Endodermal cell (in vitro differentiated cells): ENCODE data around the gene GJB1. TPM values are rescaled to one million over a fixed set of nuclear protein-coding genes. Genes with fewer than 3 reads are reported as not detected.
"Not testable (repeated sequence)": the region's sequence is repeated elsewhere in the genome, so short reads cannot be mapped to it uniquely, and the experiment has no call there.

ENCODE experiments used
- DNase-seq: peaks from one replicate; pipeline ENCODE4 v3.0.0-alpha.2; 2017
- H3K27ac ChIP-seq: 2 replicates; pipeline ENCODE4 v1.5.1; 2013; ENCODE audit warnings: mild to moderate bottlenecking, low read depth, low read length, moderate library complexity
- H3K27me3 ChIP-seq: 2 replicates; pipeline ENCODE4 v1.6.1; 2013; ENCODE audit warnings: mild to moderate bottlenecking, low read length, moderate library complexity; ENCODE audit not compliant: insufficient read depth, control insufficient read depth, poor library complexity, severe bottlenecking
- H3K36me3 ChIP-seq: 2 replicates; pipeline ENCODE4 v1.7.0; 2013; ENCODE audit warnings: mild to moderate bottlenecking, low read length, moderate library complexity; ENCODE audit not compliant: control insufficient read depth, insufficient read depth
- H3K4me1 ChIP-seq: one replicate; pipeline ENCODE4 v1.7.0; 2013; ENCODE audit warnings: low read length; ENCODE audit not compliant: control insufficient read depth, insufficient read depth
- H3K4me3 ChIP-seq: 2 replicates; pipeline ENCODE4 v1.5.1; 2013; ENCODE audit warnings: mild to moderate bottlenecking, low read length, moderate library complexity
- H3K9ac ChIP-seq: 2 replicates; pipeline ENCODE4 v1.6.1; 2013; ENCODE audit warnings: mild to moderate bottlenecking, low read length, moderate library complexity; ENCODE audit not compliant: poor library complexity, severe bottlenecking; ENCODE audit errors: extremely low read depth
- H3K9me3 ChIP-seq: 2 replicates; pipeline ENCODE4 v1.6.1; 2013; ENCODE audit warnings: mild to moderate bottlenecking, low read length, moderate library complexity; ENCODE audit not compliant: control insufficient read depth
- H3K27ac Mint-ChIP-seq: 2 replicates; pipeline ENCODE4 v1.8.0; 2020; ENCODE audit warnings: mixed read lengths
- H3K27me3 Mint-ChIP-seq: 2 replicates; pipeline ENCODE4 v1.8.0; 2021; ENCODE audit warnings: mild to moderate bottlenecking, mixed read lengths; ENCODE audit not compliant: insufficient read depth
- H3K36me3 Mint-ChIP-seq: 2 replicates; pipeline ENCODE4 v1.8.0; 2020; ENCODE audit warnings: low read depth, mixed read lengths
- H3K4me1 Mint-ChIP-seq: 2 replicates; pipeline ENCODE4 v1.8.0; 2020; ENCODE audit warnings: mixed read lengths
- H3K4me3 Mint-ChIP-seq: 2 replicates; pipeline ENCODE4 v1.8.0; 2020; ENCODE audit warnings: mild to moderate bottlenecking, moderate library complexity, mixed read lengths
- H3K9me3 Mint-ChIP-seq: 2 replicates; pipeline ENCODE4 v1.8.0; 2020; ENCODE audit warnings: mild to moderate bottlenecking, mixed read lengths
- CTCF ChIP-seq: fragments of 200-600 bp; sonication (generic); conservative IDR thresholded peaks from 2 replicates; pipeline ENCODE4 v1.5.0; 2021; ENCODE audit warnings: antibody characterized with exemption, mild to moderate bottlenecking
- WGBS, 2 experiments: methylation state at CpG; one replicate each; pipeline versions ENCODE4 v1.1.5 to v1.1.7; 2013; ENCODE audit warnings: missing lambda C conversion rate in 2 of 2, mixed read lengths in 1 of 2; ENCODE audit not compliant: insufficient coverage in 1 of 2, insufficient read length in 1 of 2; 5-methylcytosine and 5-hydroxymethylcytosine counted together
- total RNA-seq, 2 donors: library from RNA; stranded (reverse); fragmentation: NEBNext Ultra II Directional in 1 of 2; extraction: Animal tissue kit (Norgen Biotek cat#: 25700) in 1 of 2; gene quantifications; 2 replicates in 1 of 2; 3 replicates in 1 of 2; pipeline ENCODE4 v1.2.1, GENCODE V29; 2021

The GJB1 gene
- total RNA-seq, 2 donors from 2014 or later: 0.91 to 1.4 TPM

GRCh38 chrX:71175531-71175930 is 47.5 kb upstream of the GJB1 start:
- no peak overlapping the region for H3K4me3 ChIP-seq
- no peaks in the 10 kb centered on the region for H3K36me3 ChIP-seq
- no peak for DNase-seq
- Mint-ChIP-seq H3K4me3 (no peak overlapping the region), H3K9me3 (peaks cover 63% of the 10 kb centered on the region), H3K36me3 (no peaks in the 10 kb centered on the region), H3K27ac (no peak overlapping the region), H3K27me3 (no peaks in the 10 kb centered on the region), H3K4me1 (peaks cover 6% of the 10 kb centered on the region)
- no peak overlapping the region for H3K27ac ChIP-seq
- WGBS, 2 experiments: 94% methylated on average over 5 of the region's 5 CpGs; no CpG with 5 or more reads in 1 of the 2 experiments
- H3K4me1 ChIP-seq: no peaks in the 10 kb centered on the region
- no peaks in the 10 kb centered on the region for H3K27me3 ChIP-seq
- no peaks in the 10 kb centered on the region for H3K9me3 ChIP-seq
- no peak for TF ChIP-seq CTCF
- no peak overlapping the region for H3K9ac ChIP-seq

GRCh38 chrX:71177327-71177726 is 45.7 kb upstream of the GJB1 start:
- Histone ChIP-seq H3K9me3 (no peaks in the 10 kb centered on the region), H3K36me3 (no peaks in the 10 kb centered on the region), H3K4me1 (no peaks in the 10 kb centered on the region), H3K27ac (no peak overlapping the region), H3K9ac (no peak overlapping the region), H3K4me3 (no peak overlapping the region), H3K27me3 (no peaks in the 10 kb centered on the region)
- no peak for TF ChIP-seq CTCF
- no peak overlapping the region for H3K27ac Mint-ChIP-seq
- H3K4me3 Mint-ChIP-seq: no peak overlapping the region
- peaks cover 61% of the 10 kb centered on the region for H3K9me3 Mint-ChIP-seq
- no peak for DNase-seq
- peaks cover 2% of the 10 kb centered on the region for H3K4me1 Mint-ChIP-seq
- H3K36me3 Mint-ChIP-seq: no peaks in the 10 kb centered on the region
- H3K27me3 Mint-ChIP-seq: no peaks in the 10 kb centered on the region
- 86% methylated on average over 1 of the region's 3 CpGs; no CpG with 5 or more reads in 1 of the 2 experiments for WGBS, 2 experiments

- no peak overlapping the region for H3K27ac ChIP-seq
- 3% methylated on average over 4 of the region's 4 CpGs; no CpG with 5 or more reads in 1 of the 2 experiments for WGBS, 2 experiments
Measured at GRCh38 chrX:71178908-71179307, 44.1 kb upstream of the GJB1 start.

GRCh38 chrX:71180579-71181265 is 42.3 kb upstream of the GJB1 start:
- 72% methylated on average over 6 of the region's 9 CpGs; no CpG with 5 or more reads in 1 of the 2 experiments for WGBS, 2 experiments
- peaks cover 63% of the 10 kb centered on the region for H3K9me3 Mint-ChIP-seq
- H3K9me3 ChIP-seq: not testable (repeated sequence)

More at GRCh38 chrX:71178908-71179307, 44.1 kb upstream of the GJB1 start:
- no peak overlapping the region for H3K9ac ChIP-seq
- Mint-ChIP-seq H3K4me3 (no peak overlapping the region), H3K27me3 (no peaks in the 10 kb centered on the region), H3K27ac (no peak overlapping the region), H3K4me1 (peaks cover 9% of the 10 kb centered on the region), H3K9me3 (peaks cover 60% of the 10 kb centered on the region), H3K36me3 (no peaks in the 10 kb centered on the region)
- peak; percentile 80 for DNase-seq
- TF ChIP-seq CTCF: peak; percentile 79
- no peaks in the 10 kb centered on the region for H3K9me3 ChIP-seq
- peaks cover 4% of the 10 kb centered on the region for H3K4me1 ChIP-seq
- H3K27me3 ChIP-seq: no peaks in the 10 kb centered on the region
- H3K4me3 ChIP-seq: no peak overlapping the region
- H3K36me3 ChIP-seq: no peaks in the 10 kb centered on the region

More at GRCh38 chrX:71180579-71181265, 42.3 kb upstream of the GJB1 start:
- not testable (repeated sequence) for H3K4me3 ChIP-seq, H3K27me3 Mint-ChIP-seq, H3K9ac ChIP-seq, DNase-seq, H3K36me3 ChIP-seq, H3K4me1 ChIP-seq, H3K36me3 Mint-ChIP-seq, H3K27me3 ChIP-seq, H3K27ac Mint-ChIP-seq, H3K27ac ChIP-seq
- Mint-ChIP-seq H3K4me3 (peak overlapping the region; percentile 63), H3K4me1 (peaks cover 12% of the 10 kb centered on the region)
